ENCODE measurements around the gene KIF1A.
"Not testable (repeated sequence)": the region's sequence is repeated elsewhere in the genome, so short reads cannot be mapped to it uniquely, and the experiment has no call there.

The KIF1A gene

DNA sequence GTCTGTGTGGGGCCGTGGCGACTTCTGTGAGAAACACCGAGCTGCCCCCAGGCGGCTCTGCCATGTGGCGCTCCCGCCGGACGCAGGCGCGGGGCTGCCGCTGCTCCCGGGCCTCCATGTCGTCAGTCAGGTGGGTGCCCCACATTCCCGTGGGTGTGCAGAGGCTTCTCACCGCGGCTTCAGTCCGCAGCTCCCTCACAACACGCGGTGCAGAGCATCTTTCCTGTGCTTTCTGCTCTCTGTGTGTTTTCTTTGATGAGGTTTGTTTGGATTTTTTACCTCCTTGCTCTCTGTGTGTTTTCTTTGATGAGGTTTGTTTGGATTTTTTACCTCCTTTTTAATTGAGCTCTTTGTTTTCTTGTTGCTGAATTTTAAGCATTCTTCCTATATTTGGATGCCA lies 115.4 kb downstream of the KIF1A start:
- peak in 1 of 3 donors; percentile 3 for DNase-seq (ENCODE audit: low read depth in 2 of 3, low spot score in 1 of 3)

DNA sequence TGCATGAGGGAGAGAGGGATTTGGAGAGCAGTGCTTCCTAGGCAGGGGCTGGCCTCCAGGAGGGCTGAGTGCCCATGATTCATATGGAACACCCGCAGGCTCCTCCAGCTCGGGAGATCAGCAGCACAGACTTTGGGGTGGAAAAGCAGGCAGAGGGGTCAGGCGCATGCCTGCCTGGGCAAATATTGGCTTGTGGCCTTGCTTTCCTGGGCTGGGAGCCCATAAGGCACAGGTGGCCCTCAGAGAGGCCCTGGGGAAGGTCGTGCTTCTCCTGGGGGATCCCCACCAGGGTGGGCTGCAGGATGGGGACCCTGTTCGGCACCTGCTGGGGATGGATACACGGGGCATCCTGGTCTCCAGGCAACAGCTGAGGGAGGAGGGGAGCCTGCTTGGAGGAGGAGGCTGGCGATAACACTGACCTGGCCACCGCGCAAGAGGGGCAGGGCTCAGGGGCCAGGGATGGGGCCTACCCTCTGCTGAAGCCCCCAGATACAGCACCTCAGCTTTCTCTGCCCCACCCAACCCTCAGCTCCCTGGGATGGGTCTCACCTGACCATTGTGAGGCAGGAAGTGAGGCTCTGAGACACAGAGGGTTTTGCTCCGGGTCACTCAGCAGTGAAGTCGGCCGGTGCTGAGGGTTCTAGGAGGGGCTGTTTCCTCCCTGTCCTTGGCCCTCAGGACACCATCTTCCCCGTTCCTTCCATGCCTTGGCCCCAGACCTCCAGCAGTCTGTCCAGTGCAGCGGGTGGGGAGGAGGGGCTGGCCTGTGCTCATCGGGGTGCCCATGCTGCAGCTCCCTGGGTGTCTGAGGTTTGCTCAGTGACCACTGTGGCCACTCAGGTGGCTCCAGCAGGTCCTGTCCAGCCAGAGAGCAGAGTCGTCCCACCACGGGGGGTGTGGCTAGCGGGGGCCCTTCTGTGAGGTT lies 116.3 kb downstream of the KIF1A start:
- DNase-seq (ENCODE audit: low read depth in 2 of 3, low spot score in 1 of 3), result no peak

DNA sequence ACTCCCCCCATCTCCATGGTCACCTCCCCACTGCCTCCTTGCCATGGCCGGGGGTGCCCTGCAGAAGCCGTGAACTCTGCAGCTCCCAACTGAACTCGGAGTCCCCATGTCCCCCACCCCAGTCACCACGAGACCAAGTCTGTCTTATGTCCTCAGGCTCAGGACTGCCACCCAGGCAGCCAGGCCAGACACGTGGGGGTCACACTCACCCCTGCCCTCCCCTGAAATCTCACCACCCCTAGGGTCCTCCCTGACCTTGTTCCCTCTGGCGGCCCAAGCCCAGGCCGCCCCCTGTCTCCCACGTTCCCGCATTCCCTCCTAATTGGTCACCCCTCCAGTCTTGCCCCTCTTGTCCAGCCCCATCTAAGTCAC lies 117.4 kb downstream of the KIF1A start:
- no peak for DNase-seq (ENCODE audit: low read depth in 2 of 3, low spot score in 1 of 3)

GRCh38 chr2:240701736-240702639 lies 118.0 kb downstream of the KIF1A start:
- DNase-seq (ENCODE audit: low read depth in 2 of 3, low spot score in 1 of 3), result no peak

- DNase-seq (ENCODE audit: low read depth in 2 of 3, low spot score in 1 of 3), result no peak
Observed at GRCh38 chr2:240701091-240701735, 118.8 kb downstream of the KIF1A start.

- DNase-seq (ENCODE audit: low read depth in 2 of 3, low spot score in 1 of 3), result not testable (repeated sequence)
Observed at GRCh38 chr2:240700616-240701015, 119.4 kb downstream of the KIF1A start.

GRCh38 chr2:240699835-240700234 lies 120.2 kb downstream of the KIF1A start:
- DNase-seq (ENCODE audit: low read depth in 2 of 3, low spot score in 1 of 3), result not testable (repeated sequence)

- DNase-seq (ENCODE audit: low read depth in 2 of 3, low spot score in 1 of 3), result not testable (repeated sequence)
Observed at GRCh38 chr2:240698852-240699561, 121.0 kb downstream of the KIF1A start.

DNA sequence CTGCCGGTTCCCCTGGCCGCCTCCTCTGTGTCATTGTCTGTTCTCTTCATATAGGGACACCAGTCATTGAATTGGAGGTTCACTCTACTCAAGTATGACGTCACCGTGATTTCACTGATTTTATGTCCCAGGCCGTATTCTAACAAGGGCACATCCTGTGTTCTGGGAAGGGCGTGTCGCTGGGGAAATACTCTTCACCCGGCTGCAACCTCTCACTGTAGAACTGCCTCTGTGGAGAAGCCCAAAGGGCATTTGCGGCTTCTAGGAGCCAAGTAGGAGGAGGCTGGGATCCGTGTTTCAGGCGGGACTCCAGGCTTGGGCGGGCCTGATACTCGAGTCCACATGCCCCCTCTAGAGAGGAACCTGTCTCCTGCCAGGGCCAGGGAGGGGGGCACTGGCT lies 123.5 kb downstream of the KIF1A start:
- not testable (repeated sequence) for DNase-seq (ENCODE audit: low read depth in 2 of 3, low spot score in 1 of 3)

DNA sequence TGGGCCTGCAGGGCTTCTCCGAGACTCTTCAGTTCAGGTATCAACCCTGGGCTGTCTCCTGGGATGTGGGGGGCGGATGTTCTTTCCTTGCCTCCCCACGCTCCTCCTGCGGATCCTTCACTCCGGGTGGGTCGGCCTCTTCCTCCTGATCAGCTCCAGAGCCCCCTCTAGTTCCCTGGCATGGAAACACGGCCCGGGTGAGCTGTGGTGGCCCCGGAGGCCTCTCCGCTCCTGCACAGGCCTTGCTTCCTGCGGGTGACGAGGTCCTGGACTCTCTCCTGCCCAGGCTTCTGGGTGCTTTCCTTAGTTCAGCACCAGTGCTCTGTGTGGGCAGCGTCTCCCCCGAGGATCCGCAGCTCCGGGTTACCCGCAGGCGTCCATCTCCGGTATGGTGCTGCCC lies 124.4 kb downstream of the KIF1A start:
- DNase-seq (ENCODE audit: low read depth in 2 of 3, low spot score in 1 of 3), result not testable (repeated sequence)

- DNase-seq (ENCODE audit: low read depth in 2 of 3, low spot score in 1 of 3), result not testable (repeated sequence)
Observed at GRCh38 chr2:240694304-240694703, 125.7 kb downstream of the KIF1A start.

DNA sequence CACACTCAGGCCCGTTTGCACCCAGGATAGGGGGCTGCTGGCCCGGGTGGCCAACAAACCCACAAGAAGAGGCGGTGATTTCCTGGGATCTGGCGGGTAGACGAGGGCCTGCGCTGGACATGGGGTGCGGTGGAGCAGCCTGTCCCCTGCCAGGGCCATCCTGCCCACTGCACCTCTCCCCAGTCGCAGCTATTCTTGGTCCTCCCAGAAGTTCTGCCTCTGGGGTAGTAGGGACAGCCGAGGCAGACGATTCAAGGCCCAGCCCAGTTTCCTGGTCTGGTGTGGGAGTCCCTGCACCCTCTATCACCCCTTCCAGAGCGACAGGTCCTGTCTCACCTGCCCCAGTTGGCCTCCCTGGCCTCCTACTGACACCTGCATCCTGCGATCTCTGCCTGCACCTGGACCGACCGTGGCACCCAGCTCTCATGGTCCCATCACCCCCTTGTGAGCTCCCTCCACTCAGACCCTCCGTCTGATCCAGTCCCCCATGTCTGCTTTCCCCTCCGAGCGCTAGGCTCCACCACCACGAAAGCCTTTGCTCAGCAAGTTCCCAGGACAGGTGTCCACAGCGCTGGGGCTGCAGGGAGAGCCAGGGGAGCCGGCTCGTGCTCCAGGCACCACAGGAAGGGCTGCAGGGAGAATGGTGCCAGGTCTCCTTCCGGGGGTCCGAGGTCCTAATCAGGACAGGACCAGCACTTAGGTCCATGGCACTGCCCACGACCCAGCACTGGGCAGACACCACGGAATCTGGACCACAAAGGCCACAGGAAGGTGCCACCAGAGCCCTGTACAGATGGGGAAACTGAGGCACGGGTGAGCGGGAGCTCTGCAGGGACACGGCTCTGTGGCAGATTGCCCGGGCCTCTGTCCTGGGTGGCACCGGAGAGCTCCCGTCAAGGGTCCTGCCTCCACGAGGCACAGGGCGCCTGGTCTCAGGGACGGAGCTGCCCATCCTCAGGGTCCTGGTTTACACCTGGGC lies 127.1 kb downstream of the KIF1A start:
- not testable (repeated sequence) for DNase-seq (ENCODE audit: low read depth in 2 of 3, low spot score in 1 of 3)

DNA sequence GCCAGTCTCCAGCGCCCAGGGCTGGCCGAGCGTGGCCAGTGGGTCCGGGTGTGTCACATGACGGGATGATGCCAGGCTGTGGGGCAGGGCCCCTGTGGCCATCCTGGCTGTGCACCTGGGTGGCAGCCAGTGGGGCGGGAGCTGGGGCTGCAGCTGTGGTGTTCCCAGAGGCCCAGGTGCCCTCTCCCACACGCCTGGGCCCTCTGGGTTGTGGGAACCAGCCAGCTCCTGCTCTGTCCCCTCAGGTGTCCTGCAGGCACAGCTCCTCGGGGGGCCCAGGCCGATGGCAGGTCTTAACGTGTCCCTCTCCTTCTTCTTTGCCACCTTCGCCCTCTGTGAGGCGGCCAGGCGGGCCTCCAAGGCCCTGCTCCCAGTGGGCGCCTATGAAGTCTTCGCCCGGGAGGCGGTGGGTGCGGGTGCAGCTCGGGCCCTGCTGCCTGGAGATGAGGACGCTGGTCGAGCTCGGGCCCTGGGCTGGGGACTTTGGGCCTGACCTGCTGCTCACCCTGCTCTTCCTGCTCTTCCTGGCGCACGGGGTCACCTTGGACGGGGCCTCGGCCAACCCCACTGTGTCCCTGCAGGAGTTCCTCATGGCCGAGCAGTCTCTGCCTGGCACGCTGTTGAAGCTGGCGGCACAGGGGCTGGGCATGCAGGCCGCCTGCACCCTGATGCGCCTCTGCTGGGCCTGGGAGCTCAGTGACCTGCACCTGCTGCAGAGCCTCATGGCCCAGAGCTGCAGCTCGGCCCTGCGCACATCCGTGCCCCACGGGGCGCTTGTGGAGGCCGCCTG lies 128.2 kb downstream of the KIF1A start, which contains the start of gene AQP12A:
TSS of gene AQP12A (plus strand) at position 236 of the 790 bp plus-strand sequence. CDS start at position 284, 48 bp downstream.
- DNase-seq (ENCODE audit: low read depth in 2 of 3, low spot score in 1 of 3), result not testable (repeated sequence)

DNA sequence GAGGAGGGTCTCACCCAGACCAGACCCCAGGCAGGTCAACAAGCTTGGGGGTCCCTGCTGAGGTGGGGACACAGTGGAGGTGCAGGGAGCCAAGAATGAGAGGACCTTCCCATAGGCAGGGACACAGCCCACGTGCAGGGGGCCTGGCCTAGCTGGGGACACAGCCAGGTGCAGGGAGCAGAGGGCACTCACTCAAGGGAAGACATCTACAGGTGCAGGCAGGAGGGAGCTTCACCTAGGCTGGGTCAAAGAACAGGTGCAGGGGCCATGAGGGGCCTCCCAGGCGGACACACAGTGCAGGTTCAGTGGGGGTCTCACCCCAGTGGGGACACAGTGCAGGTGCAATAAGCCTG lies 129.0 kb downstream of the KIF1A start:
- DNase-seq (ENCODE audit: low read depth in 2 of 3, low spot score in 1 of 3), result not testable (repeated sequence)

- DNase-seq (ENCODE audit: low read depth in 2 of 3, low spot score in 1 of 3), result not testable (repeated sequence)
Observed at GRCh38 chr2:240690421-240691074, 129.5 kb downstream of the KIF1A start.

GRCh38 chr2:240689975-240690374 lies 130.0 kb downstream of the KIF1A start:
- DNase-seq (ENCODE audit: low read depth in 2 of 3, low spot score in 1 of 3), result no peak

DNA sequence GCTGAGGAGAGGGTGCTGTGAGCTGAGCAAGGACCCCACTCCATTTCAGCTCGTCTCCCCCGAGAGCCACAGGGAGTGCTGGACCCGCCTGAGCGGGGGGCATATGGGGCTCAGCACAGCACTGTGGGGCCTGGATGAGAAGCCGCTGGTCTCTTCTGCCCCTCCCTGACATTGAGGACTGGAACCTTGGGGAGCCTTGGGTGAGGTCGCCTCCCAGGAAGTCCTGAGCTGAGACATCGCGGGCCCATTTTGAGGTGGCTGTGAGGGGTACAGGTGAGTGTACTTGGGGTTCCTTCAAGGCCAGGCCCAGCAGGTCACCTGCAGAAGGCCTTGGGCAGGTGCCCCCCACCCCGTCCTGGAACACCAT lies 131.5 kb downstream of the KIF1A start:
- no peak for DNase-seq (ENCODE audit: low read depth in 2 of 3, low spot score in 1 of 3)
